Ovary (tissue), 9 donors: ENCODE data around the gene ARHGAP19. TPM values are rescaled to one million over a fixed set of nuclear protein-coding genes. Genes with fewer than 3 reads are reported as not detected.

Experiments
- DNase-seq, 5 donors: peaks; one replicate each; pipeline ENCODE4 v3.0.0-alpha.2; 2019 to 2020
- H3K27ac ChIP-seq, 2 donors: fragments of 200-600 bp; one replicate each; pipeline versions ENCODE4 v1.5.1 to v1.8.0; 2019 to 2022
- H3K27me3 ChIP-seq: fragments of 200-600 bp; one replicate; pipeline ENCODE4 v1.8.0; 2022
- H3K36me3 ChIP-seq: fragments of 200-600 bp; sonication (generic); one replicate; pipeline ENCODE4 v1.5.1; 2019
- H3K4me1 ChIP-seq: one replicate; pipeline ENCODE4 v1.8.1; 2013; ENCODE audit warnings: mild to moderate bottlenecking, moderate library complexity; ENCODE audit not compliant: insufficient read depth
- H3K4me3 ChIP-seq: fragments of 200-600 bp; sonication (generic); one replicate; pipeline ENCODE4 v1.5.1; 2017
- H3K9me3 ChIP-seq, 2 donors: fragments of 200-600 bp in 1 of 2; sonication (generic) in 1 of 2; one replicate each; pipeline versions ENCODE4 v1.5.1 to v1.8.1; 2013 to 2019; ENCODE audit warnings: mild to moderate bottlenecking in 1 of 2, moderate library complexity in 1 of 2
- EP300 ChIP-seq: sonication (generic); formaldehyde crosslinking; IDR thresholded peaks from one replicate; pipeline ENCODE4 v1.6.1; 2017; ENCODE audit warnings: antibody characterized with exemption
- POLR2A ChIP-seq: fragments of 450-650 bp; IDR thresholded peaks from one replicate; pipeline ENCODE4 v1.6.1; 2017; ENCODE audit warnings: antibody characterized with exemption, mild to moderate bottlenecking, moderate library complexity
- WGBS, 3 donors: extraction: QIAGEN DNeasy Blood & Tissue Kit in 1 of 3; methylation state at CpG; one replicate each; pipeline versions ENCODE4 v1.1.5 to v1.1.7; 2013 to 2017; 5-methylcytosine and 5-hydroxymethylcytosine counted together
- intact Hi-C, 4 donors: fragments of 100-400 bp; cut with DNase I; formaldehyde crosslinking; loops; one replicate each; pipeline versions ENCODE4 v1.11.0 to v1.15.1; 2022 to 2023
- polyA plus RNA-seq, 2 donors: library from polyadenylated mRNA; stranded (reverse); fragments of 200-250 nt in 1 of 2; fragments of 350-450 nt in 1 of 2; fragmentation: Illumina TruSeq in 1 of 2; extraction: RNeasy Lipid Tissue Mini Kit (QIAGEN cat#74804) in 1 of 2; gene quantifications; one replicate each; pipeline ENCODE4 v1.2.3, GENCODE V29; 2013 to 2014
- total RNA-seq, 7 donors: library from RNA; depleted of rRNA in 2 of 7; stranded (reverse); fragments of >200 nt in 2 of 7; fragmentation: NEBNext Ultra II Directional in 3 of 7; extraction: Animal tissue kit (Norgen Biotek cat#: 25700) in 3 of 7; gene quantifications; one replicate each; pipeline versions ENCODE4 v1.1.0 to v1.2.4, GENCODE V29; 2016 to 2023
- TF ChIP-seq, protein P1 (sequence below), 3 donors: fragments of 450-650 bp in 2 of 3; fragments of 200-600 bp in 1 of 3; IDR thresholded peaks; one replicate each; pipeline versions ENCODE4 v1.5.1 to v1.8.0; 2016 to 2022; ENCODE audit warnings: antibody characterized with exemption in 3 of 3, mild to moderate bottlenecking in 1 of 3
- donor health status: DM: no; HTN: no; CAD: no; lungs with moderate emphysema.
- donor health status: DM: no; HTN: no; CAD: no.
- donor health status: Bipolar disorder and iron deficiency.
- donor health status: DM: yes; HTN: yes; CAD: no.
- donor health status: DM: no; HTN: no; CAD: no.
- donor health status: DM: yes; HTN: yes; CAD: no.

Gene ARHGAP19
- total and polyA plus RNA-seq, 9 donors = 6.7 to 18.1 (median 13.5) TPM

DNA sequence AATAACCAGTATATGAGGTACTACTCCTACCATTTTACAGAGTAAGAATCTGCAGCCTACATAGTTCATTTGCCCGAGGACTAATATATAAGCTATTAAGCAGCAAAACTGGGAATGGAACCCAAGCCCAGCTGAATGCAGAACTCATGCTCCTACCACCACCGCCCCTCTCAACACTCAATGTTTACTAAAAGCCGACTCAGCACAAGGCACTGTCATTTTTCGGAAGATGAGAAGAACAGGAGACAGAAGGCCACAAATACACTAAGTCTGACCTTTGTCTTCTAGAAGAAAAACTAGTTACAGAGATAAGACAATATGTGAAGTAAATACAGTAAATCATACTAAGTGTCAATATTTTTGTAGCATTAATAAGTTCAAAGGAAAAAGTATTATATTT, 66.0 kb downstream of the ARHGAP19 start:
- intact Hi-C loops = no loop called here
- Histone ChIP-seq H3K27ac (no peak overlapping the region), H3K4me1 (no peaks in the 10 kb centered on the region), H3K27me3 (no peaks in the 10 kb centered on the region), H3K36me3 (no peaks in the 10 kb centered on the region), H3K4me3 (no peak overlapping the region), H3K9me3 (no peaks in the 10 kb centered on the region)
- TF ChIP-seq EP300 (no peak), POLR2A (no peak)
- TF ChIP-seq, protein P1, sequence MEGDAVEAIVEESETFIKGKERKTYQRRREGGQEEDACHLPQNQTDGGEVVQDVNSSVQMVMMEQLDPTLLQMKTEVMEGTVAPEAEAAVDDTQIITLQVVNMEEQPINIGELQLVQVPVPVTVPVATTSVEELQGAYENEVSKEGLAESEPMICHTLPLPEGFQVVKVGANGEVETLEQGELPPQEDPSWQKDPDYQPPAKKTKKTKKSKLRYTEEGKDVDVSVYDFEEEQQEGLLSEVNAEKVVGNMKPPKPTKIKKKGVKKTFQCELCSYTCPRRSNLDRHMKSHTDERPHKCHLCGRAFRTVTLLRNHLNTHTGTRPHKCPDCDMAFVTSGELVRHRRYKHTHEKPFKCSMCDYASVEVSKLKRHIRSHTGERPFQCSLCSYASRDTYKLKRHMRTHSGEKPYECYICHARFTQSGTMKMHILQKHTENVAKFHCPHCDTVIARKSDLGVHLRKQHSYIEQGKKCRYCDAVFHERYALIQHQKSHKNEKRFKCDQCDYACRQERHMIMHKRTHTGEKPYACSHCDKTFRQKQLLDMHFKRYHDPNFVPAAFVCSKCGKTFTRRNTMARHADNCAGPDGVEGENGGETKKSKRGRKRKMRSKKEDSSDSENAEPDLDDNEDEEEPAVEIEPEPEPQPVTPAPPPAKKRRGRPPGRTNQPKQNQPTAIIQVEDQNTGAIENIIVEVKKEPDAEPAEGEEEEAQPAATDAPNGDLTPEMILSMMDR (IDR thresholded peaks at IDR 0.05) = no peak
- DNase-seq = no peak
- 89 to 93% (median 90%) methylated on average over 4 of the region's 4 CpGs for WGBS, 3 donors

DNA sequence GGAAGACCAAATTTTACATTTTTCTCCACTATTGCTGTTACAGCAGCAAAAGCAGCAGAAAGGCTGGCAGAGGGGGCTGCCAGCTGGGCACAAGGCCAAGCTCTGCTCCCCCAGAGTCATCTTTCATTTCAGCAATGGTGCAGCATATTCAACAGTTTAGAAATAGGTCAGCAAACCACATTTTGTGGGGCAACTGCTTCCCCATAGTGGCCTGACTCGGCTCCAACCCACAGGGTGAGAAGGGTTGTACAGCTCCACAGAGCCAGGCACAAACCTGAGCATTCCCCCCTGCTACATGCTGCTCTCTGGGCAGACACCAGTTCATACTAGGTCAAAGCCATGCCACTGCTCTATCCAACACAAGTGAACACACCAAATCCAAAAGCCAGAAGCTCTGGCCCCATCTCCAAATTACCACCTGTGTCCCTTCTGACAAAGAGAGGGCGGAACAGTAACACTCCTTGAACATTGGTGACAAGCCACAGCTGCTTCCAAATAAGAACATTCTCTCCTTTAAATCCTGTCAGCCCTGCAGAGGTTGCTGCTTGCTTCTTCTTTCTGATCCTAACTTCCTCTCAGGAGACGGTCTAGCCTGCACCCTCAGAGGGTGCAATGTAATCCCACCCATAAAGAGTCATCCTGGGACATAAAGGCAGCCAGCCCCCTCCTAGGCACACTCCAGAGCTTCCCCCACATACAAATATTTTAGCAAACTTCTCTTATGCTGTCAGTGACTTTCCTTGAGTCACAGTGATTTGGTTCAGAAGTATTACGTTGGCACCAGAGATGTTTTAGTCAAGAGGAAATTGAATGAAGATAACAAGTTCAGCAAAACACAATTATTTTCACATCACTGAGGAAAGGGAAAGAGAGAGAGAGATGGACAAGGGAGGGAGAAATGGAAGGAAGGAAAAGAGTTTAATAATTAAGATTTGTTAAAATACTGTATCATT, 67.7 kb downstream of the ARHGAP19 start:
- H3K27ac ChIP-seq = no peak overlapping the region
- no peaks in the 10 kb centered on the region for H3K4me1 ChIP-seq
- no peak for DNase-seq
- intact Hi-C loops = no loop called here
- TF ChIP-seq EP300 (no peak), POLR2A (no peak)
- TF ChIP-seq, protein P1 (IDR thresholded peaks at IDR 0.05) = no peak
- 71 to 80% (median 75%) methylated on average over 4 of the region's 4 CpGs for WGBS, 3 donors
- H3K36me3 ChIP-seq = no peaks in the 10 kb centered on the region
- no peak overlapping the region for H3K4me3 ChIP-seq
- no peaks in the 10 kb centered on the region for H3K27me3 ChIP-seq
- no peaks in the 10 kb centered on the region for H3K9me3 ChIP-seq

DNA sequence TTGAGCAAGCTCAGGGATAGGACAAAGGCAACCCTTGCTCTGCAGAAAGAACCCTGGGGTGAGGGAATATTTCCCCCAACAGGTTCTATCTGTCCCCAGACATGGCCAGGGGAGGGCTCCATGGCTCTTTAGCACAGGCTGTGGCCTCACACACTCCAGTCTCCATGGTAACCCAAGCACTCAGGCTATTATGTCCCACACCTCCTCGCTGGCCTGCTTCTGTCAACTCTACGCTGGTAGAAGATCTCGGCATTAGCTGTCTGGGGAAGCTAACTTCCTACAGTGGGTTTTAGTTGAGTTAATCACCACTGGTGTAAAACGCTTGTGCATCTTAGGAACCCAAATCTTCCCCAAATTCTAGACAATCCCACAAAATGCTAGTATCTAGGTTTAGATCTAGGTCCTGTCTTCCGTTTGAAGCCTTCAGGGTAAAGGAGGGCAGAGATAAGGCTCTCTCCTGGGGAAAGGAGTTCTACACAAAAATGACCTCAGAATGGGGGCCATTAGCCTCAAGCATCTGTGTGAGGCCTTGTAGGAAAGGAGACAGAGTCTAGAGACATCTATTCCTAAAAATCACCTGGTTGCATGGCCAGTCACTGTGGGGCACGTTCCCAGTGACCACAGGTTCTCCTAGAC, 70.0 kb downstream of the ARHGAP19 start:
- 93 to 94% (median 94%) methylated on average over 6 of the region's 6 CpGs for WGBS, 3 donors
- intact Hi-C loops = no loop called here
- Histone ChIP-seq H3K4me3 (no peak overlapping the region), H3K36me3 (no peaks in the 10 kb centered on the region), H3K4me1 (no peaks in the 10 kb centered on the region), H3K27ac (no peak overlapping the region), H3K27me3 (no peaks in the 10 kb centered on the region), H3K9me3 (no peaks in the 10 kb centered on the region)
- TF ChIP-seq, protein P1 (IDR thresholded peaks at IDR 0.05) = no peak
- no peak for TF ChIP-seq POLR2A
- no peak for TF ChIP-seq EP300
- DNase-seq = no peak

DNA sequence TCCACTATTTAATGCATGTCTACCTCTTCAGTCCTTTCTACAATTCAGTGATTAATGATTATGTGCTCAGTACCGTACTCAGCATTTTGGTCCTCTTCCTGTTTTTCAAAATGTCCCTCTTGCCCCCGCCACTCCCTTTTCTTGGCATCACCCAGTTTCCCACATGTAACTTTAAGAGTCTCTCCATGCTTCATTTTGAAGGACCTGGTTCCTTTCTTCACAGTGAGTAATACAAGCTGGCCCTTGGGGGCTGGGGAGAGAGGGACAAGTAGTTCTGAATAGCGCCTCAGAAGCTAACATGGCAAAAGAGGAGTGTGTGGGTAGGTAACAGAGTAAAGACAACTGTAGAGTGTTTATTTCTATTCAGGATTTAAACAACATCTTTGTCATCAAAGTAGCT, 72.1 kb downstream of the ARHGAP19 start:
- Histone ChIP-seq H3K27ac (no peak overlapping the region), H3K4me1 (no peaks in the 10 kb centered on the region), H3K9me3 (no peaks in the 10 kb centered on the region), H3K36me3 (no peaks in the 10 kb centered on the region), H3K4me3 (no peak overlapping the region), H3K27me3 (no peaks in the 10 kb centered on the region)
- WGBS, 3 donors = 95 to 97% (median 95%) methylated on average over 3 of the region's 3 CpGs
- intact Hi-C loops = no loop called here
- TF ChIP-seq, protein P1 (IDR thresholded peaks at IDR 0.05) = no peak
- TF ChIP-seq EP300 (no peak), POLR2A (no peak)
- DNase-seq = no peak
